Measurements from ENCODE around the gene MINK1.
"Not testable (repeated sequence)": the region's sequence is repeated elsewhere in the genome, so short reads cannot be mapped to it uniquely, and the experiment has no call there.

The MINK1 gene

DNA sequence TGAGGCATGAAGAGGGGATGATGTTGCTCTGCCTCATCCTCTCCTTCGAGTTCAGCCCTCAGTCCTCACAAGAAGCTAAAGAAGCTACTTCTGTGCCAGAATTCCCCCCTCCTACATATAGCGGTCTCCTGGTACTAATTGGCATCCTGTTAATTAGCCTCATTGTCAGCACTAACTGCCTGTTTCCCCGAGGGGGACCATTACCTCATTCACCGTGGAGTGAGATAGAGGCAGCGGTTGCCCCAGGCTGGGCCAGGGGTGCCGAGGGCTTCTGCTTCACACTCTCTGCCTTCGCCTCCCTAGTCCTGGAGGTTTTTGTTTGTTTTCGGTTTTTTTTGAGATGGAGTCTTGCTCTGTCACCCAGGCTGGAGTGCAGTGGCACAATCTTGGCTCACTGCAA, 5.7 kb upstream of the MINK1 start:
- DNase-seq (ENCODE audit: extremely low spot score), result no peak
- ChIA-PET POLR2A (no interaction called here), CTCF (interaction anchor here (0.6 to 1.0 kb wide), 2 partner anchors 37 to 322 kb away, joined by 3 read pairs; no protein-coding TSS in a partner anchor)
- TF ChIP-seq FOXA1 (IDR thresholded peaks at IDR 0.05) (no peak), FOXM1 (IDR thresholded peaks at IDR 0.05; ENCODE audit: borderline replicate concordance) (no peak), SP1 (IDR thresholded peaks at IDR 0.05) (no peak), ELF4 (IDR thresholded peaks at IDR 0.05) (no peak), SUZ12 (IDR thresholded peaks at IDR 0.05) (no peak), TARDBP (IDR thresholded peaks at IDR 0.05) (no peak)

DNA sequence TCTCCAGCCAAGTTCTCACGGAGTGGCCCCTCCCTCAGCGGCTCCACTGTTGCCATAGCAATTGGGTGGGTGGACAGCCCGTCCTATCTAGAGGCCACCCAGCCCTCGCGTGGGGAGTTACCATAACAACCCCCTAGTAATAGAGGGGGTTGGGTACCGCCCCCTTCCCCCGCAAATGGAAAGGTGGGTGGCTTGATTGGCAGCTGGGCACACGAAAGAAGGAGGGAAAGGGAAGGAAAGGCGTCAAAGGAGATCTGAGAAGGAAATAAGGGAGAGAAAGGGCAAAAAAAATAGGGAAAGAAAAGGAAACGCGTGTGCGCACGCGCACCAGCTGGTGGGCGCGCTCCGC, 337 bp upstream of the MINK1 start:
- ChIA-PET CTCF (interaction anchor here (0.6 kb wide), 1 partner anchor 230 kb away, joined by 4 read pairs; no protein-coding TSS in a partner anchor), POLR2A (interaction anchor here (0.7 to 2.3 kb wide), 3 partner anchors 14 to 43 kb away, joined by 4 to 12 read pairs (median 4); partner anchors contain the start of genes GLTPD2 and PLD2)
- not testable (repeated sequence) for DNase-seq (ENCODE audit: extremely low spot score)
- TF ChIP-seq PKNOX1 (IDR thresholded peaks at IDR 0.05) (peak; percentile 92), L3MBTL2 (conservative IDR thresholded peaks at IDR 0.05) (peak; percentile 91)

GRCh38 chr17:4833941-4834680, 971 bp downstream of the MINK1 start:
- POLR2A ChIA-PET, result interaction anchor here (0.6 to 2.3 kb wide), 4 partner anchors 10 to 47 kb away, joined by 3 to 12 read pairs (median 4); partner anchors contain the start of genes GLTPD2 and PLD2
- DNase-seq (ENCODE audit: extremely low spot score), result peak; percentile 22
- CTCF ChIA-PET, result interaction anchor here (0.5 kb wide), 1 partner anchor 44 kb away, joined by 3 read pairs; no protein-coding TSS in a partner anchor

DNA sequence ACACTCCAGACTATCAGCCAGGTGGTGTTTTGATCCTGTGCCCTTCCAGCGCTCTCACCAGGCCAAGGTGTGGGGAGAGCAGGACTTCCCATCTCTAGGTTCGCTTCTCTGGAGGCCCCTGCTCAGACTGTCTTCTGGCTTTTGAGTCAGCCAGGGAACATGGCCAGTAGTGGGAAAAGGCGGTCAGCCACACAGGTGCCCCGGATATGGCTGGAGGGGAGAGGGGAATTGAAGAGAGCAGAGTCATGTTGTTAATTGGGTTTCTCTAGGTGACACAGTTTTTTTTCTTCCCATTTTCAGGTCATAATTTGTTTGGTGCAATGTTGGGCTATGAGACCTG, 1.5 kb downstream of the MINK1 start:
- TF ChIP-seq LEF1 (IDR thresholded peaks at IDR 0.05; ENCODE audit: borderline replicate concordance) (no peak), TARDBP (IDR thresholded peaks at IDR 0.05) (no peak), ZNF384 (IDR thresholded peaks at IDR 0.05) (no peak), FOXK2 (IDR thresholded peaks at IDR 0.05) (no peak), CTBP1 (IDR thresholded peaks at IDR 0.05; ENCODE audit: borderline replicate concordance) (no peak), PKNOX1 (IDR thresholded peaks at IDR 0.05) (no peak), FOXM1 (IDR thresholded peaks at IDR 0.05; ENCODE audit: borderline replicate concordance) (no peak), NFRKB (IDR thresholded peaks at IDR 0.05) (no peak), ELF4 (IDR thresholded peaks at IDR 0.05) (no peak), SP1 (IDR thresholded peaks at IDR 0.05) (no peak), HDGF (IDR thresholded peaks at IDR 0.05; ENCODE audit: borderline replicate concordance) (no peak), FOXA1 (IDR thresholded peaks at IDR 0.05) (no peak)
- POLR2A ChIA-PET, result interaction anchor here (1.1 to 2.3 kb wide), 2 partner anchors 45 to 47 kb away, joined by 3 to 12 read pairs; partner anchors contain the start of gene GLTPD2
- no peak for DNase-seq (ENCODE audit: extremely low spot score)
- CTCF ChIA-PET, result no interaction called here

More at GRCh38 chr17:4833941-4834680, 971 bp downstream of the MINK1 start:
- TF ChIP-seq L3MBTL2 (conservative IDR thresholded peaks at IDR 0.05), result peak; percentile 44; the same call in 1 of the 2 replicates
- no peak for TF ChIP-seq TARDBP (IDR thresholded peaks at IDR 0.05)
- no peak for TF ChIP-seq SP1 (IDR thresholded peaks at IDR 0.05)
- no peak for TF ChIP-seq FOXM1 (IDR thresholded peaks at IDR 0.05; ENCODE audit: borderline replicate concordance)
- no peak for TF ChIP-seq FOXA1 (IDR thresholded peaks at IDR 0.05)

GRCh38 chr17:4836221-4836620, 3.1 kb downstream of the MINK1 start:
- no peak for DNase-seq (ENCODE audit: extremely low spot score)
- POLR2A ChIA-PET, result interaction anchor here (0.6 to 1.1 kb wide), 2 partner anchors 29 to 132 kb away, joined by 3 read pairs; partner anchors contain the start of genes PELP1 and PLD2
- CTCF ChIA-PET, result interaction anchor here (0.6 kb wide), 1 partner anchor 34 kb away, joined by 8 read pairs; no protein-coding TSS in a partner anchor
- no peak for TF ChIP-seq FOXM1 (IDR thresholded peaks at IDR 0.05; ENCODE audit: borderline replicate concordance)

GRCh38 chr17:4837471-4838308, 4.5 kb downstream of the MINK1 start:
- POLR2A ChIA-PET, result interaction anchor here (0.6 to 2.0 kb wide), 11 partner anchors 9 to 134 kb away, joined by 3 to 10 read pairs (median 3); partner anchors contain the start of genes PELP1, PLD2, PSMB6 and SLC25A11
- DNase-seq (ENCODE audit: extremely low spot score), result no peak
- TF ChIP-seq ELF4 (IDR thresholded peaks at IDR 0.05) (no peak), PKNOX1 (IDR thresholded peaks at IDR 0.05) (no peak), HDGF (IDR thresholded peaks at IDR 0.05; ENCODE audit: borderline replicate concordance) (no peak), SP1 (IDR thresholded peaks at IDR 0.05) (no peak), L3MBTL2 (conservative IDR thresholded peaks at IDR 0.05) (no peak), FOXA1 (IDR thresholded peaks at IDR 0.05) (no peak), FOXM1 (IDR thresholded peaks at IDR 0.05; ENCODE audit: borderline replicate concordance) (no peak), SUZ12 (IDR thresholded peaks at IDR 0.05) (no peak), LEF1 (IDR thresholded peaks at IDR 0.05; ENCODE audit: borderline replicate concordance) (no peak), BHLHE40 (IDR thresholded peaks at IDR 0.05; ENCODE audit: borderline replicate concordance) (no peak), FOXK2 (IDR thresholded peaks at IDR 0.05) (no peak), ZNF384 (IDR thresholded peaks at IDR 0.05) (no peak), TARDBP (IDR thresholded peaks at IDR 0.05) (no peak), NFRKB (IDR thresholded peaks at IDR 0.05) (no peak)
- CTCF ChIA-PET, result interaction anchor here (0.6 to 1.0 kb wide), 3 partner anchors 29 to 38 kb away, joined by 3 to 4 read pairs (median 3); partner anchors contain the start of gene PLD2
